Iris pigment epithelial cell (primary cell): ENCODE results near the gene GPRC5D.
A peak's percentile ranks its signal among the peaks of the same experiment; 100 is the strongest.

Experiments
- DNase-seq: peaks from one replicate; pipeline ENCODE4 v3.0.0-alpha.2; 2011; ENCODE audit warnings: low read depth

Gene GPRC5D

DNA sequence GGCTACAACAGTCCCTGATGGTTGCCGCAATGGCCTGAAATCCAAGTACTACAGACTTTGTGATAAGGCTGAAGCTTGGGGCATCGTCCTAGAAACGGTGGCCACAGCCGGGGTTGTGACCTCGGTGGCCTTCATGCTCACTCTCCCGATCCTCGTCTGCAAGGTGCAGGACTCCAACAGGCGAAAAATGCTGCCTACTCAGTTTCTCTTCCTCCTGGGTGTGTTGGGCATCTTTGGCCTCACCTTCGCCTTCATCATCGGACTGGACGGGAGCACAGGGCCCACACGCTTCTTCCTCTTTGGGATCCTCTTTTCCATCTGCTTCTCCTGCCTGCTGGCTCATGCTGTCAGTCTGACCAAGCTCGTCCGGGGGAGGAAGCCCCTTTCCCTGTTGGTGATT lies 43.7 kb downstream of the GPRC5D start:
- no peak for DNase-seq

DNA sequence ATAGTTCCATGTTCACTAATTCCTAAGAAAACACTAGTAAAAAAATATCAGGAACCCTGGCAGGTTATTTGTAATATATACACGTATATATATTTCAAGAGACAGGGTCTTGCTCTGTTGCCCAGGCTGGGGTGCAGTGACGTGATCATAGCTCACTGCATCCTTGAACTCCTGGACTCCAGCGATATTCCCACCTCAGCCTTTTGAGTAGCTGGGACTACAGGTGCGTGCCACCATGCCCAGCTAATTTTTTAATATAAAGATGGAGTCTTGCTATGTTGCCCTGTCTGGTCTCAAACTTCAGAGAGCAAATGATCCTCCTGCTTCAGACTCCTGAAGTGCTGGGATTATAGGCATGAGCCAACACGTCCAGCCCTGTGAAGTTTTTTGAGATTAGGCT lies 44.4 kb downstream of the GPRC5D start:
- no peak for DNase-seq

DNA sequence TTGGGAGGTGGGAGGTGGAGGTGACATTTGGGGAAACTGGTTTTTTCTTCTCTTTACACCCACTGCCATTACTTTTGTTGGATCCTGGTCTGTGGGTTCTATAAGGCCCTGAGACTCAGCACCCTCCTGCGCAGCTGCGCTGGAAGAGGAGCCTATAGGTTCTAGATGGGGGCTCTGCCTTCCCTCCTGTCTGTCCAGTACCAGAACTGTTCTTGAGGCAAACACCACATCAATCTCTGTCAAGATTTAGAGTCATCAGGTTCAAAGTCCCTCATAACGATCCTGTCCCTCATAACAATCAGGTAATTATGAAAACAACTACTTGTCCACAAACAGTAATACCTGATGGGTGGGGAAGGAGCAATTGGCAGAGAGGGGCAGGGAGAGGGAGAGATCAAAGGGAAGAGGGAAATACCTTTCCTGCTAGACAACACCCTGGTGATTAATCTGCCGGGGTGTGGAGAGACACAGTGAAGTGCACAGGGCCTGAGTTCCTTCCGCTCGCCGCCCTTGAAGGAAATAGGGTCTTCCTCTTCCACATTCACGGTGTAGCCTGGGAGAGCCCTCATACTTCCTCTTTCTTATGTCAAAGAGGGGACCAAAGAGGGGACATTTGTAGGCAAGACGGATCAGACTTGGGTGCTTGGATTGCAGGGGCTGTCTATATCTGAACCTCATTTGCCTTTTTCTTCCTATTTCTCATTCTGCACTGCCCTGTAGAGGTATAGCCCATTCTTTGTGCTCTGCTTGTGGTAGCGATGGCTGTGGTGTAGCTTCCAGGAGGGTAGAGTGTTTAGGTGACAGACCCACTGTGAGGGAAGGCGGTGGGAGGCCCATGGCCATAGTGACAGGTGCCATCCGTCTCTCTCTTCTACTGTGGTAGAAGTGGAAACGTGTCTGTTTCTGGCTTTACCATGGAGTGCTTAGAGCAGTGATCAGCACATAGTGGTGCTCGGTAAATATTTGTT lies 48.0 kb downstream of the GPRC5D start:
- no peak for DNase-seq

DNA sequence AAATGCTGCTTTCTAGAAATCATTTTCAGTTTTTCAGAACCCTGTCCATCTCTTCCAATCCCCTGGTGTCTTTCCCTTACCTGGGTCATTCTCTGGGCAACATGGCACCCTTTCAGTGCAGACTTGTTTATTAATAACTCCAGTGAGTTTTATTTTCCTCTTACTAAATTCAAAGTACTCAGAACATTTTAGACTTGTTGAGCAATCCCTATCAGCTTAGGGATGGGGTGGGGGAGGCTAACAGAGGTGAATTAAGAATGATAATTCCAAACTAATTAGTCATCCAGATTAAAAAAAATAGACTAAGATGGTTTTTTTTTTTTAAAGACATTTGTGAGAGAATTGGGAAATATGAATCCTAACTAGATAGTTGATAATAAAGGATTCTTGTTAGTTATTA lies 49.9 kb downstream of the GPRC5D start:
- DNase-seq, result peak; percentile 86

DNA sequence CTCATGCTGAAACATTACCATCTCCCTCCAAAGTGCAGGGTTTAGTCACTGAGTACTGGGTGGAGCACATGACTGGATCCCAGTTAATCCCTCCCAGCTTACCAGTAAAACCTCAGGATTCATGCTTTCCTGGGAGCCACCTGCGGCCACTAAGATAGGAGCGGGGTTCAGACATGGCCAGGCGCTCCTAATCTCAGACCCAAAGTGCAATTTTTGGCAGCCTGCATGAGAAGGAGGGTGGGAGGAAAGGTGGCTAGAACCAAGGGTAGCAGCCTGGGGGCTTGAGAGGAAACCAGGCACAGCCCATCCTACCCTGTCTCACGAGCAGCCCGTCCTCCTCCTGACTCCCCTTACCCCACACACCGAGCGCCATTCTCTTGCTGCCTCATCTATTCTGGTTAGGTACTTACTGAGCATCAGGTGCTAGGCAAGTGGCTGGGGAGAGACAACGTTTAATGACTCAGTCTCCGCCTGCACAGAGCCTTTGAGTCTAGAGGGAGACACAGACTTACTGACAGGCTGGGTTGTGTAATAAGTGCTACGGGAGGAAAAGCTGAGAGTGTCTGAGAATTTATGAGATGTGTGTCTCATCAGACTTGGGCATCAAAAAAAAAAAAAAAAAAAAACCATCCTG lies 50.7 kb downstream of the GPRC5D start:
- DNase-seq, result peak; percentile 99

DNA sequence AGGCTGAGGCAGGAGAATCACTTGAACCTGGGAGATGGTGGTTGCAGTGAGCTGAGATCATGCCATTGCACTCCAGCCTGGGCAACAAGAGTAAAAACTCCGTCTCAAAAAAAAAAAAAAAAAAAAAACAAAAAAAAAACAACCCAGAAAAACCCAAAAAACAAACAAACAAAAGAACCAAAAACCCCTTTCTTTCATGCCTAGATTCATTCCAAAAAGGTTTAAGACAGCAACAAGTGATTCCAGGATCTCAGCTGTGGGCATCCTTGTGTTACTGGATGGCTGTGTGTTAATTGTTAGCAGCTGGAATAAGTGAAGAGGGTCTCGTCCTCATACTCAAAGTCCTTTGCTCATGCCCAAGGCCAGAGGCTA lies 51.2 kb downstream of the GPRC5D start:
- no peak for DNase-seq

DNA sequence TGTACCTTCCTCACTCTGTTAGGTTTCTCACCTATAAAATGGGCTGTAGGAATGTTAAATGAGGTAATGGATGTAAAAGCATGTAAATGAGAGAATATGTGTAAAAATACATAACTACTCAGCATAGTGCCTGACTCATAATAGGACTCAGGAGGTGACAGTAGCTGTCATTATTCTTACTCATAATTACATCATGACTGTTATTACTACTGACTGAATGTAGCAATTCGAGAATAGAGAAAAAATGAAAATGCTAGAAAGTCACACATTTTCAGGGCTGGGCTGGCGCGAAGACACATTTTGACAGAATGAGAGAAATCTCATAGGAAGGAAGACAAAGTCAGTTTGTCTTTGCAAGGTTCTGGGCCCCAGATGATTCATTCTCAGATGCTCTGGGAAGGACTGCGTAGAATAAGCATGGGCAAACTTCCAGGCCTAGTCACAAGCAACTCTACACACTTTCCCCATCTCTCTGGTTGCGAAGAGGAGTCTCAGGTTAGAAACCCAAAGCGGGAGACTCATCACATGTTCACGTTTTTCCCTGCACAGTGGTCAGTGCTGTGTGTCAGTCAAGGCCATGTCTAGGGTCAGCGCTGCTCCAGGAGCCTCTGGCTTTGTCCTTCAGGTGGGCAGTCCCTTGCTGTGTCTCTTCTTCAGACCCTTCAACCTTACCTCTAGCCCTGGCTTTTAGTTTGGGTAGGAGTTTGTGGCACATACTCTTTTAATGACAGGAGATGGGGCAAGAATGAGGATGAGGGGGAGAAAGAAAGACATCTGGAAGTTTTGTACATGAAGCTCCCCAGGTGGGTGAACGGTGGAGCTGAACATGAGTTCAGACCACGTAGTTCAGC lies 52.2 kb downstream of the GPRC5D start:
- DNase-seq, result peak; percentile 98

DNA sequence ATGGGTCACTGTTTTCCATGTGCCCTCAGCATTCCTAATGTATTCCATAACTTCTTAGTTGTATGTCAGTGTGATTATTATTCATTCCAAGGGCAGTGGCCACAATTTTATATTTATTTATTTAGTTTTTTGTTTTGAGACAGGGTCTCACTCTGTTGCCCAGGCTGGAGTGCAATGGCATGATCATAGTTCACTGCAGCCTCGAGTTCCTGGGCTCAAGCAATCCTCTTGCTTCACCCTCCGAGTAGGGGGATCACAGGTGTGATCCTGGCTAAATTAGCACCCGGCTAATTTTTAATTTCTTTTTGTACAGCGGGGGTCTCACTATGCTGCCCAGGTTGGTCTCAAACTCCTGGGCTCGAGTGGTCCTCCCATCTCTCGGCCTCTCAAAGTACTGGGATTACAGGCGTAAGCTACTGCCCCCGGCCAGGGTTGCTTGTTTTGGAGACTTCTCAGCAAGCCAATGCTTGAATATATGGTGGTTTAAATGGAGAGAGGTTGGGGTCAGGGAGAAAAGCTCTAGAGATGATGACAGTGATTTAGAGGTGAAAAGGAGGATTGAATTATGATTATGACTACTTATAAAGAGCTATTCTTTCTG lies 53.0 kb downstream of the GPRC5D start:
- DNase-seq, result no peak

DNA sequence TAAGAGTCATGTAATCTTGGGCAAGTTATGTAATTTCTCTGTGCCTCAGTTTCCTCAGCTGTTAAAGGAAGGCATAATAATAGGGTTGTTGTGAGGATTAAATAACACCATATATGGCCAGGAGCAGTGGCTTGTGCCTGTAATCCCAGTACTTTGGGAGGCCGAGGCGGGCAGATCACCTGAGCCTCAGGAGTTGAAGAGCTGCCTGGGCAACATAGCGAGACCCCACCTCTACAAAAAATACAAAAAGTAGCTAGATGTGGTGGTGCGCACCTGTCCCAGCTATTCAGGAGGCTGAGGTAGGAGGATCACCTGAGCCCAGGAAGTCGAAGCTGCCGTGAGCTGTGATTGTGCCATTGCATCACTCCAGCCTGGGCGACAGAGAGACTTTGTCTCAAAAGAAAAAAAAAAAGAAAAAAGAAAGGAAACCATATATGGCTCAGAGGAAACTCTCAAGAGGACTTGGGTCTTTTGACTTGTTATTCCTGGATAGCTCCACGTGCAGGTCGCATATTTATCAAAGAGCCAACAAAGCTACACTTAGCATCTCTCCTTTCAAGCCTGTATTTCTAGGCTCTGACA lies 53.7 kb downstream of the GPRC5D start:
- no peak for DNase-seq

DNA sequence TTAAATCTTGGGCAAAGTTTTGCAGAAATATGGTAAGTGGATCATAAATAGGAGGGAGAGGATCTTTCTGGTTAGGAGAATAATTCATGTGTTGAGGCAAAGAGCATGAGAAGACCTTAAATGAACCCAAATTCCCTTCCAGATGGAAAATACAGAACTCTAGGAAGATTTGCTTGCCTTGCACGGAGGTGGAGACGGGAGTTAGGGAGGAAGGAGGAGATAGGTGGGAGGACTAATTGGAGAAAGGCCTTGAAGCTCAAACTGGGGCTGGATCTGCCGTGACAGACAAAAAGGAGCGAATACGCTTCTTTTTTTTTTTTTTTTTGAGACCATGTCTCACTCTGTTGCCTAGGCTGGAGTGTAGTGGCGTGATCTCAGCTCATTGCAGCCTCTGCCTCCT lies 54.7 kb downstream of the GPRC5D start:
- no peak for DNase-seq

DNA sequence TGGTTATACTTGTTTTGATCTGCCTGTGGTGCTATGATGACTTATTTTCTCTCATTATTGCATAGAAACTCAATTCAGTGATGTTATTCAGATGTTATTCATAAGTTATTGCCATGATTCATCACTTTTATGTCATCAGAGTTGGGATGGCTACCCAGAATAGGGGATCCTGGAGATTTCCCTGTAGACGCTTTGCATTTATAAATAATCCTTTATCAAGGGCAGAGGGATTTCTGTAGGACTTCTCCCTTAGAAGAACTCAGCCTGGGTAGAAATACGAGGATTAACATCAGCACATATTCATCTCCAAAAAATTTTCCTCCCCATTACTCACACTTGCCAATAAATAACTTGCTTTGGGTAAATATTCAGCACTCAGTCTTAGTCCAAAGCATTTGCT lies 55.7 kb downstream of the GPRC5D start:
- DNase-seq, result peak; percentile 83

DNA sequence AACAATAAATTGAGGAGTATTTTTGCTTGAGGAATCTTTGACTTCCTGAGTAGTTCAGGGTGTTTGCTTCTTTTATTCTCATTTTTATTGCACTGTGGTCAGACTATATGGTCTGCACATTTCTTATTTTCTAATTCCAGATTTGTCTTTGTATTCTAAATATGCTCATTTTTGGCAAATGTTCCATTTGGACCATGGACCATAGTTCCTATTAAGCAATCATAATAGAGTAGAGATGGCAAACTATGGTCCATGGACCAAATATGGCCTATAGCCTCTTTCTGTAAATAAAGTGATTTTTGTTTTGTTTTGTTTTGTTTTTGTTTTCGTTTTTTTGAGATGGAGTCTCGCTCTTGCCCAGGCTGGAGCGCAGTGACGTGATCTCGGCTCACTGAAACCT lies 58.5 kb downstream of the GPRC5D start:
- no peak for DNase-seq

DNA sequence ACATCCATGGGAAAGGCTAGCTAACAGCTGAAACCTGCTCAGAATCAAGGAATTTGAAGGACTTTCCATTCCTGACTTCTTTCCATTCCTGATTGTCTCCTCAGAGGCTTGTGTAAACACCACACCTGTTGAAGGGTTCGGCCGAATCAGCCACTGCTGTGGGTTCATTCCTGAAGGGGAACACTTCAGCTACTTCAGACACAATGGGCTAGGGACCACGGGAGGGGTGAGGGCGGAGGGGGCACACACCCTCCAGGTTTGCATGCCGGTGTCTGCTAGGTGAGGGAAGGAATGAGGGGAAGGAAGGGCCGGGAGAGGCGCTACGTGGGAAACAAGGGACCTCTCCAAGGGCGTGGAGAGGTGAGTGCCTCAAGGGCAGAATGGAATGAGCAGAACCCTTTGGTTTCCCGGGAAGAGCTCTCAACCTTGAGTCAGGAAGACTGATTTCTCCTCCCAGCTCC lies 59.3 kb downstream of the GPRC5D start:
- DNase-seq, result no peak

DNA sequence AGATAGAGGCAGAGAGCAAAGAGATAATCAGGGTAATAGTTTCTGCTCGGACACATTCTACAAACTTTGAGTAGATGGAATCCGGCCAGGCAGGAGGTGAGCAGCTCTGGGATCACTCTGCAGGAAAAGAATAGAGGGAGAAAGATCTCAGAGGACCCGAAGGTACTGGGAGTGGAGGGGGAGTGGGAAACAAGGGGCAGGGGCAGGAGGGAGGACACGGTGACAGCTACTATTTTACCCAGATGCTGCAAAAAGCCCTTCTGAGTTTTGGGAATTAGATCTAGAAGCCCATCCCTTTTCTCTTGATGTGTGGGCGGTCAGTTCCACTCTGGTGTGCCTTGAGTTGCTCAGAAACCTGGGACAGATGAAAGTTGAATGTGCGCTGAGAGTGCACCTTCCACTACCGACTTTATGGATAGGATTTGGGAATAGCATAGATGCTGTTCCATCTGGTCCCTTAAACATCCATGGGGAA lies 60.1 kb downstream of the GPRC5D start:
- DNase-seq, result no peak

DNA sequence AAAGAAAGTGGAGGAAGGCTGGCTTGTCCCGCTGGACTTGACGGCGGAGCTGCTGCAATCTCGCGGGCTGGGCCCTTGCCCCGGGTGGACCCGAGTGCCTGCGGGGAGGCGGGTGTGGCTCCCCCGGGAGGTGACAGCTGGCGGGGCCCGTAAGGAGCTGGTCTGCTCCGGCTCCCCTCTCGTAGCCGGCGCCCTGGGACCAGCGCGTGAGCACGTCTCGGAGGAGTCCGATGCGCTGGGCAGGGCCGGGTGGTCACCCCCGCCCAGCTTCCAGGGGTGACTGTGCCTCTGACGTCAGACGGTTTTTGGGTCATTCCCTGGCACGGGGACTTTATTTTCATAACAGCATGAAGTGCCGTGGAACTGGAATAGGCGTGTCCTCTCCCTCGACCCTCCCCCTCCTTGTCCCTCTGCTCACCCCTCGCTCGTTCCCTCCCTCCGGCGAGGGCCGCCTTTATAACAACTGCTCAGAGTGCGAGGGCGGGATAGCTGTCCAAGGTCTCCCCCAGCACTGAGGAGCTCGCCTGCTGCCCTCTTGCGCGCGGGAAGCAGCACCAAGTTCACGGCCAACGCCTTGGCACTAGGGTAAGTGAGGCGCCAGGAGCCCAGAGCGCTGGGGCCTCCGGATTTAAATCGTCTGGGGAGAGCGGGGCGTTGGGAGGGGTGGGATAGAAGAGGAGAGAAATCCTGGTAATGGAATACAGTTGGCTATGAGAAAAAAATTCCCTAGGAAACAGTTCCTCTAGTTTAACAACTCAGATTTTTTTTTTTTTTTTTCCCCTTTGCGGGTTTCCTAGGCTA lies 60.7 kb downstream of the GPRC5D start, which contains the start of gene GPRC5A:
Gene GPRC5A, plus strand, starts transcription at position 483 of the 801 bp plus-strand sequence. CDS start 16,688 bp downstream, outside the sequence.
- DNase-seq, result peak; percentile 98
